Body of pancreas (tissue), 4 donors: ENCODE results near the gene APBA2.

Source experiments
- POLR2A ChIP-seq, 3 donors: fragments of 450-650 bp; IDR thresholded peaks; one replicate each; pipeline ENCODE4 v1.6.1; 2016; ENCODE audit warnings: antibody characterized with exemption in 3 of 3, mild to moderate bottlenecking in 2 of 3
- TF ChIP-seq, protein P1 (sequence below), 7 experiments: fragments of 450-650 bp in 4 of 7; fragments of 200-600 bp in 3 of 7; sonication (generic) in 3 of 7; IDR thresholded peaks; one replicate each; pipeline ENCODE4 v1.5.1; 2016 to 2019; ENCODE audit warnings: antibody characterized with exemption in 7 of 7

DNA sequence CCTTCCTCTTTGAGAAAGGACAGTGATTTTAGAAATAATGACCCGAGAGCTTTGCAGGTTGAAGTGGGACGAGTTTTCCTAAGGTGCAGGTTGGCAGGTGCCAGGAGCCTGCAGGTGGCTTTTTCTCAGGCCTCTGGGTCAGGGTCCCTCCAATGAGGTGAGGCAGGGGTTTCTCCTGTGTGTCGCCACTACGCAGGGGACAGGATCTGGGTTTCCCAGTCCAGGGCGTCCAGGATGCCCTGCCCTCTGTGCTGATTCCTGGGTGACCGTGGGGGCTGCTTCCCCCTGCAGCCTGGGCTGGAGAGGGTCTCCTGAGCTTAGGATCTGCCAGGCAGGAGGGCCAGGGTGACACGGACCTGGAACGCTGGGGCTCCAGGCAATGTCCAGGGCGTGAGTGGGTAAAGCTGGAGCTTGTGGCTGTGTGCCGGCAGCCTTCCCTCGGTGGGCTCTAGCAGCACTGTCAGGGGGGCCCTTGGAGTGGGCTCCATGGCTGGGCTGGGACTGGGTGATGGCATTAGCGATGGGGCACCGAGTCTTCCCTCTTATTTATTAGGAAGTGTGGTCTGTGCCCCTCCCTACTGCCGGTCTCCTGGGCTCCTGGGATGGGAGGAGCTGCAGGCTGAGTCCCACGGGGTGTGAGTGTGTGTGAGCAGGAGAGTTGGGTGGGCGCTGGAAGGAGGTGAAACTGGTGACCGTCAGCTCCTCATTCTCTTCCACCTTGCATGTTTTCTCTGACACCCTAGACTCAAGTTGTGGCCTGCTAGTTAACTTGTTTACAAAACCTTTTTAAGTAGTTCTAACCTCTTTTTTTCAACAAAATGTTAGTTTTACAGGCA is 1.8 kb downstream of the APBA2 start:
- TF ChIP-seq POLR2A (IDR thresholded peaks at IDR 0.05): no peak
- TF ChIP-seq, protein P1, sequence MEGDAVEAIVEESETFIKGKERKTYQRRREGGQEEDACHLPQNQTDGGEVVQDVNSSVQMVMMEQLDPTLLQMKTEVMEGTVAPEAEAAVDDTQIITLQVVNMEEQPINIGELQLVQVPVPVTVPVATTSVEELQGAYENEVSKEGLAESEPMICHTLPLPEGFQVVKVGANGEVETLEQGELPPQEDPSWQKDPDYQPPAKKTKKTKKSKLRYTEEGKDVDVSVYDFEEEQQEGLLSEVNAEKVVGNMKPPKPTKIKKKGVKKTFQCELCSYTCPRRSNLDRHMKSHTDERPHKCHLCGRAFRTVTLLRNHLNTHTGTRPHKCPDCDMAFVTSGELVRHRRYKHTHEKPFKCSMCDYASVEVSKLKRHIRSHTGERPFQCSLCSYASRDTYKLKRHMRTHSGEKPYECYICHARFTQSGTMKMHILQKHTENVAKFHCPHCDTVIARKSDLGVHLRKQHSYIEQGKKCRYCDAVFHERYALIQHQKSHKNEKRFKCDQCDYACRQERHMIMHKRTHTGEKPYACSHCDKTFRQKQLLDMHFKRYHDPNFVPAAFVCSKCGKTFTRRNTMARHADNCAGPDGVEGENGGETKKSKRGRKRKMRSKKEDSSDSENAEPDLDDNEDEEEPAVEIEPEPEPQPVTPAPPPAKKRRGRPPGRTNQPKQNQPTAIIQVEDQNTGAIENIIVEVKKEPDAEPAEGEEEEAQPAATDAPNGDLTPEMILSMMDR (IDR thresholded peaks at IDR 0.05): no peak
